GM03348 (cell line): ENCODE data around the gene LILRB3.
"Not testable (repeated sequence)": the region's sequence is repeated elsewhere in the genome, so short reads cannot be mapped to it uniquely, and the experiment has no call there.

Experiments
- DNase-seq: peaks from one replicate; pipeline ENCODE4 v3.0.0; 2012; ENCODE audit warnings: low spot score

The LILRB3 gene

DNA sequence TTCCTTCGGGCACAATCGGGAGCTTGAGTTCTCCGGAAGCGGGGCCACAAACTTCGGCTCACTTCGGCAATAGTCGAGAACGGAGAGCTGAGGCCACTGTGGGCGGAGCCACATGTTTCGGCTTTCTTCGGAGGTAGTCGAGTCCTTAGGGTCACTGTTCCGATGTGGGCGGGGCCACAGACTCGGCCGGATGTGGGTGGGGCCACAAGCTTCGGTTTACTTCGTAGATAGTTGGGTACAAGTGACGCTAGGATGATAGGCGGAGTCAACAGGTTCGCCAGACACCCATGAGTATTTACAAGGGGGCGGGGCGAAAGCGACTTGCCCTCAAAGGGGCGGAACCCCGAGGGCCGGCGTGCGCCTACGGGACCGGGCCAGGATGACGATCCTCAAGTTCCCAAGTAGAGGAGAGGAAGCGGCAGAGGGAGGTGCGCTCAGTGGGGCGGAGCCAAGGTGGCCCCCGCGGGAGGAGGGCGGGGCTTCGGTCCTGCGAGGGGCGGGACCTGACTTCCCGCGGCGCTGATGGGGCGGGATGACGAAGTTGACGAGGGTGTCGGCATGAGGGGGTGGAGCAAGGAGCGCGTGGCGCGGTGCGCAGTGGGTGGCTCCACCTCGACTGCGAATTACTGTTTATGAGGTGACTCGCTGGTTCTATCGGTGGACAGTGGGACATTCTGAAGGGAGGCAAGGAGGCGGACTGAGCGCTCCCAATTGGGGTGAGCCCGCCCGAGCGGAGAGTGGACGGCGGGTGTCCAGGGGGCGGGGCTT is 32.9 kb downstream of the LILRB3 start:
- peak; percentile 96 for DNase-seq

DNA sequence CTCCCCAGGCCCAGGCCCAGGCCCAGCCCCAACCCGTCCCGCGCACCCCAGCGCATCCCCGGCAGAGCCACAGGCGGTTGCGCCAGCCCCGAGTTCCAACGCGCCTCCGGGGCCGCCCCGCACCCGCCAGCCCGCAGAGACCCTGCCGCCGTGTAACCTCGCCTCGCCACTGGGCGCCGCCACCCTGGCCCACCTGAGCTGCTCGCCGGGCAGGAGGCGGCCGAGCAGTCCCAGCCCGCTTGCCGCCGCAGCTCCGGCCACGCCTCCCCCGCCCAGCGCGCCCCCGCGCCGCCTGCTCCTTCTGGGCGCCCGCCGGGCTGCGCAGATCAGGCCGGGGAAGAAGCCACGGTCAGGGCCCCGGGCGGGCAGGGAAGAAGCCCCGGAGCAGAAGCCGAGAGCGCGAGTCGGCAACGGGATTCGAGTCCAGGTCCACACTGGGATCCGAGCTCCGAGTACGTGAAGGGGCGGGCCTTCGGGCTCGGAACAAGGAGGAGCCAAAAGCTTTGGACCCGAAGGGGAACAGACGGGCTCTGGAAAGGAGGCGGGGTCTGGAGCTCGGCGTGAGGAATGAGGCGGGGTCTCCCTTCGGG is 33.6 kb downstream of the LILRB3 start, which contains the start of gene MBOAT7:
Gene MBOAT7 (minus strand): TSS at position 436 of the 590 bp plus-strand sequence. CDS start 1,072 bp downstream, outside the sequence.
- DNase-seq: no peak

DNA sequence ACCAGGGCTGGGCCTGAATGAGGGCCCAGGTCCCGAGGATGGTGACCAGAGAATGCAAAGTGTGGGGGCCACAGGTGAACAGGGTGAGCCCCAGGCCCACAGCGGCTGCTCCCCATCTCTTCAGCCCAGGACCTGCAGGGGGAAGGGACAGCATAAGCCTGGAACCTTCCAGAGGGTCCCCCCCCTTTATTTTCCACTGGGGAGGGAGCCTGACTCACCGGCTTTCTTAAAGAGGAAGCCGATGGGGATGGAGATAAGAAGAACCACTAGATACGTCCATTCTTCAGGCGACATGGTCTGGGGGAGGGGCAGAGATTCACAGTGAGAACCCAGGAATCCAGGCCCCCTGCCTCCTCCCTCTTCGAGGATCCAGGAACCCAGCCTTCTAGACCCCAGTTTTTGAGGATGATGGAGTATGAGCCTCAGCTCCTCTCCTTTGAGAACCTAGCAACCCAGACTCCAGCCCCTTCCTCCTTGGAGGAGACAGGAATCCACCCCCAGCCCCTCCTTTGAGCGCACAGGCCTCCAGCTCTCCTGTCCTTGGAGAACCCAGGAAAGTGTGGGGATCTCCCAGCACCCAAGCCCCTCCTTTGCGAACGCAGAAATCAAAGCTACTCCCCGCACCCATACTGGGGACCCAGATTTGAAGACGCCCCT is 34.5 kb downstream of the LILRB3 start:
- DNase-seq: peak; percentile 61

DNA sequence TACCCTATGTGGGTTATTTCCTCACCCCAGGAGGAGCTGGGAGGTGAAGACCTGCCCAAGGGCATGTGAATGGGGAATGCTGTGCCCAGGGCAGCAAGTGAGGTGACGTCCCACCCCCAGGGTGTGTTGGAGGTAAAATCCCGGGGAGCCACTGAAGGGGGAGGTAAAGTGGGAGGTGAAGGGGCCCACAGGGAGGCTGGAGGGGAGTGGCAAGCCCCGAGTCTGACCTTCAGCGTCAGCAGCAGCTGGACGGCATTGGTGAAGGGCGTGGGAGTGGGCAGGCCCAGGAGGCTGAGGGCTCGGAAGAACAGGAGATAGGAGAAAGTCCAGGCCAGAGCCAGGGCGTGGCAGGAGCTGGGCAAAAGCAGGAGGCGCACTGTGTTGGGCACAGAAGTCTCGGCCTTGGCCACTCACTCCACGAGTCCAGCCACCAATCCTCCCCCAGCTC is 35.8 kb downstream of the LILRB3 start:
- no peak for DNase-seq

DNA sequence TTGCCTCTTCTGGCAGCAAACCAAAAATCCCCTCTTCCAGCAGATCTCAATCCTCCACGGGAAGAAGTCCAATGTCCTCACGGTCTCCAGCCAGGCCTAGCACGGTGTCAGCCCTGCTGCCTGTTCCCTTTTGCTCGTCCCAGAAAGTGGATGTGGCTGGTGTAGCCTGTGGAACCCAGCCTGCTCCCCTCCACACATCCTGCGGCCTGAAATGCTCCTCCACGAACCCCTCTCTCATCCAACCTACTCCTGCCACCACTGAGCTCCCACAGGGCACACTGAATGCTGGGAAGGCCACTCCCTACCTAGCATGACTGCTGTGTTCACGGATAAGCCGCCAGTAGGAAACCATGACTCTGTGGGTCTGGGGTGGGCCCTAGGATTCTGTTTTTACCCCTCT is 36.5 kb downstream of the LILRB3 start:
- no peak for DNase-seq

DNA sequence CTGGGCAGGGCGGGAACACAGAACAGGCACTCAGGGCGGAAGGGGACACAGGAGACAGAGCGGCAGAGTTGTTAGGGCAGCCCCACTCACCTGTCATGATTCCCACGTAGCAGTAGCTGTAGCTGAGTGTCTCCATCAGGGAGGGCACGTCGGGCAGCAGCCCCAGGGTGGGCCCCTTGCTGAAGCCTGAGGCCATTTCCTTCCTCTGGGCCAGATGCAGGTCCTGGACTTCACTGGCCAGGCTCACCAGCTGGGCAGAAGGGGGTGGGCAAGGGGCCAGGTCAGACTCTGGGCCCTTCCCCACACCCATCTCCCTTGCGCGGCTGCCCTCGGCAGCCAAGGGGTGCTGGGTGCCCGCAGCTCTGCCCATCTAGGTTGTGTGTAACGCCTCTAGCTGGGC is 39.4 kb downstream of the LILRB3 start:
- no peak for DNase-seq

DNA sequence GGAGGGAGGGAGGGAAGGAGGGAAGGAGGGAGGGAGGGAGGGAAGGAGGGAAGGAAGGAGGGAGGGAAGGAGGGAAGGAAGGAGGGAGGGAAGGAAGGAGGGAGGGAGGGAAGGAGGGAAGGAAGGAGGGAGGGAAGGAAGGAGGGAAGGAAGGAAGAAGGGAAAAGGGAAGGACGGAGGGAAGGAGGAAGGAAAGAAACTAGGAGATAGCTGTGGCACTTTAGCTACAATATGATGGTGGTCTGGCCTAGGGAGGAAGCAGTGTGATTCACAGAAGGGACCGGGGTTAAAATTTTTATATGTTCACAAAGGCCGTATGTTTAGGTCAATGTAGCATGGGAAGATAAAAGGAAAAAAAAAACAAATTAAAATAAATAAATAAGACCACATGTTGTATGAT is 40.9 kb downstream of the LILRB3 start:
- not testable (repeated sequence) for DNase-seq

DNA sequence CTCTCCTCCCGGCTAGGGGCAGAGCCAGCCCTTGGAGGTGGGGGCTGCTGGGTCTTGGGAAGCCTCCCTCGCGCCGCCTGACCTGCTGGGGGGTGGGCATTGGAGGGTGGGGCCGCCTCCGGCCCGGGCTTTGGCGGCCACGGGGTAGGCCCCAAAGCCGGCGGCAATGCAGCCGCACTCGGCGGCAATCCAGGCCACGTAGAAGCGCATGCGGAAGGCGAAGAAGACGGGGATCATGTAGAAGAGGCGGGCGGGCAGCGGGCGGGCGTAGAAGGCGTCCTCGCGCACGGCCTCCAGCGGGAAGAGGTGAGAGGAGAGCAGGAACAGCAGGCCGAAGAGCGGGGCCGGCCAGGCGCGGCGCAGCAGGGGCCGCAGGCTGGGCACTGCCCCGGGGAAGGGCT is 42.1 kb downstream of the LILRB3 start:
- no peak for DNase-seq

DNA sequence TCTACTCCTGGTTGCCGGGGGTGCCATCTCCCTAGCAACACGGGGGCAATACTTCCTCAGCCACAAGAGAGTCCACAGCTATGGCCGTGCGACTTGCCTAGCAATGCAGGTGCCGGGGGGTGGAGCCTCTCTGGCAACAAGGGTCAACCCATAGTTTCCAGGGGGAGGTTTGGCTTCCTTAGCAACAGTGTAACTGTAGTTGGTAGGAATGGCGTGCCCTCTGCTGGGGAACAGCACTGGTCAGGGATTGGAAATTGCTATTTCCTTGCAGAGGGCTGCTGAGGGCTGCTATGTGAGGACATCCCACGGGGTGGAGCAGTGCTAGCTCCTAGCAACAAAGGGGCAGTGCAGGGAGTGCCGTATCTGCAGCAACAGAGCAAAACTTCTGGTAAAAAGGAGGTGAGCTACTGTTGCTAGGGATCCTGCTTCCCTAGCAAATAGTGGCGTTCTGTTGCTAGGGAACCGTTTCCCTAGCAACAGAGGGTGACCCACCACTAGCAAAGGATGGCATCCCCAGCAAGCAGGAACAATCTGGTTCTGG is 42.8 kb downstream of the LILRB3 start:
- no peak for DNase-seq

DNA sequence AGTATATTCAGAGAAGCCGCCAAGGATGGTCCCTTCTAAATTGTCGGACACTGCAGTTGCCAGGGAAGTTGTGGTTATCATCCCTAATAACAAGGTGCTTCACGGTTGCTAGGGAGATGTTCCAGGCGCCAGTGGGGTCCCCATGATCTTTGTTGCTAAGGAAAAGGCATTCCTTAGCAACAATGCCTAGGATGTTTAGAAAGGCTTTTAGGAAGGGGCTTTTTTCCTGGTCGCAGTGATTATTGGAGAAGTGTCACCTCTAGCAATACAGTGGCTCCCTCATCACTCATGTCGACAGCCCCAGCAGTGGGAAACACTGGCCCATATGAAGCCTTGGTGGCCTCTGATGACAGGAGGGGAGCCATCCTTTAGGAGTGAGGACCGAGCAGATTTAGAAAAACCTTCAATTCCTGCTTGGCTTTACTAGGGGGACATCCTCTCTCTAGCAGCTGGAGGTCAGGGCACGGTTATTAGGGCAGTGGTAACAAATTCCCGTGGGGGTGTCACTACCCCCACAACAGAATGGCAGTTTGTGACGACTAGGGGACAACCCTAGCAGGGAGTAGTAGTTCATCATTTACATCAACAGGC is 43.5 kb downstream of the LILRB3 start:
- DNase-seq: no peak

DNA sequence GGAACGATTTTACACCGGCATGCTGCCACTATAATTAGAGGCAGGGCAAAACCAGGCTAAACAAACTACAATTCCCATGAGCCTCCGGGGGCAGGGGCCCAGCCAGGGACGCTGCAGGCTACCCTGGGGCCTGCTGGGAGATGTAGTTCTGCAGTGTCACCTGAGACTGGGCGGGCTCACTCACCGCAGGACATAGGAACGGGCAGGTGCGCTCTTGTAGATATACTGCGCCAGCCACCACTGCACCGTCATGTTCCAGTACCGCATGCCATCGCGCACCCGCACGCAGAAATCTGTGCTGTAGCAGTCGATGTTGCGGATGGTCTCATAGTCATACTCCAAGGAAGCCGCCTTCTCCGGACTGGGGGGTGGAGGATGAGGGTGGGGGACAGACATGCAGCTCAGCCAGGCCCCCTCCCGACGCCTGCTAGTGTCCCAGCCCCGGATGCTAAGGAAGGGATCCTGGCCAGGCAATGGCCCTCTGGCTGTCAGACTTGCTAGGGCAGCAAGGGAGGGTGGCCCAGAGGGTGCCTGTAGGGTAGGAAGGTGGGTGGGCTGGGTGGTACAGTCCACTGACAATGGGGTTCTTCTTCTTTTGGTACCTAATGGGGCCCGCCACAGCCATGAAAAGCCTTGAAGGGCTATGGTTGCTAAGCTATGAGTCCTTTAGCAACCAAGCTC is 44.1 kb downstream of the LILRB3 start:
- DNase-seq: no peak

DNA sequence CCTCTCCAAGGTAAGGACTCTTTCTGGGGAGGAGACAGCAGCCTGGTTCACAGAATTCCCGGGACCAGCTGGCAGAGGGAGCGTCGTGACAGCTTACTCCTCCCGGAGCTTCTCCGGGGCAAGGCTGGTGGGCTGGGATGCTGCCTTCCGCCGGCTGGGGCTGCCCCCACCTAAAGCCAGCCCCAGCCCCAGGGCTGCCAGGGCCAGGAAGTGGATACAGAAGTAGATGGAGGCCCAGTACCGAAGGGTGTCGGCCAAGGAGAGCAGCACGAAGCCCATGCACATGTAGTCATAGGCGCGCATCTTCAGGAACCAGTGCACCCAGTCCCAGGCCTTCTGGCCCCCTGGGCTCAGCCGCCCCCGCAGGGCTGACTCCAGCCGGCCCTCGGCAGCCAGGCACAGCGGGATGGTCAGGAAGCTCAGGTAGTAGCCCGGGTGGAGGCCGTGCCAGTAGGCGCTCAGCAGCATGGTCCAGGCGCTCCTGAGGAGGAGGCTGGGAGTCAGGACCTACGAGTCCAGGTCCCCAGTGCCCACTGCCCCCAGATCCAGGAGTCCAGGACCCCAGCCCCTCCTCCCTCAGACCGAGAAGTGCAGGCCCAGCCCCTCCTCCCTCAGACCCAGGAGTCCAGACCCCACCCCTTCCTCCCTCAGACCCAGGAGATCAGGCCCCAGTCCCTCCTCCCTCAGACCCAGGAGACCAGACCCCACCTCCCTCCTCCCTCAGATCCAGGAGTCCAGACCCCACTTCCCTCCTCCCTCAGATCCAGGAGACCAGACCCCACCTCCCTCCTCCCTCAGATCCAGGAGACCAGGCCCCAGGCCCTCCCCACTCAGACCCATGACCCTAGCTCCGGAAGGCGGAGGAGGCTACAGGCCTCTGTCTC is 48.6 kb downstream of the LILRB3 start:
- DNase-seq: no peak

DNA sequence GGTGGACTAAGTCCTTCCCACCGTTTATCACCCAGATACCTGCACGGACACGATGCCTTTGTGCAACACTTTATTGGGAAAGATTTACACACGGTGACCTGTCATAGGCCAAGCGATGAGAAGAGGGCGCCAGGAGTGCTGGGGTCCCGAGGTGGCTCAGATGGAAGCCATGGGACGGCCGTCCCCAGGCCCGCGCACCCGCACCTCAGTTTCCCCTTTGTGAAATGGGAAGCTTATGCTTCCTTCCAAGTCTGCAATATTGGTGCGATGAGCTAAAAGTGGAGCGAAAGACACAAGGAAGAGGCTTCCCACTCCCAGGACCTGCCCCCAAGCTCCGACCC is 49.5 kb downstream of the LILRB3 start:
- no peak for DNase-seq

DNA sequence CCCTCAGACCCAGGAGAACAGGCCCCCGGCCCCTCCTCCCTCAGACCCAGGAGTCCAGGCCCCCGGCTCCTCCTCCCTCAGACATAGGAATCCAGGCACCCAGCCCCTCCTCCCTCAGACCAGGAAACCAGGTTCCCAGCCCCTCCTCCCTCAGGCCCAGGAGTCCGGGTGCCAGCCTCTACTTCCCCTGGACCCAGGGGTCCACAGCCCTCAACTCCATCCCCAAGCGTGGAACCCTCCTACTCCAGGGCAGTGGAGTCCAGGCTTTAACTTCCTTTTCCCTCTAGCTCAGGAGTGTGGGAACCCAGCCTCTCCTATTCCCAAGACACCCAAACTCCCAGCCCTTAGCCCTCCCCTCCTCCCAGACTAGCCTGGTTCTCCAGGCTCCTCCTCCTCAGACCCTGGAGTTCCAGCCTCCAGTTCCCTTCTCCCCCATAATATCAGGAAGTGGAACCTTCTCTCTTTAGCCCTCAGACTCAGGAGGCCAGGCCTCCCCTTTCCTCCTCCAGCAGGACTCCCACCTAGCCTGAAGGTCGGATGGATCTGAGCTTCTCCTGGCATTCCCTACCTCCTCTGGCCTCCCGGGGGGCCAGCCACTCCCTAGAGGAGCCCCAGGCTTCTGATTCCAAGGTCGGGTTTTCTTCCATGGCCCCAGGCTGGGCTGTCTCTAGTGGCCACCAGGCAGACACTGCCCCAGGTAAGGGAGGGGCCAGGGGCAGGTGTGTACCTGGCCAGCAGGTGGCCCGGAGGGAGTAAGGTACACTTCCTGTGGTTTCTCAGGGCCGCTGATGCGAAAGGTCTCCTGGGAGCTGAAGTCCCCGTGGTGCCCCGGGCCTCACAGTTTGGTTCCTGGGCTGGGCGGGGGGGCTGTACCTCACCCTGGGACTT is 50.1 kb downstream of the LILRB3 start, which contains the start of gene TMC4:
Gene TMC4 (minus strand): TSS at position 690 of the 888 bp plus-strand sequence. CDS start 43 bp downstream, at position 647.
- DNase-seq: peak; percentile 25

DNA sequence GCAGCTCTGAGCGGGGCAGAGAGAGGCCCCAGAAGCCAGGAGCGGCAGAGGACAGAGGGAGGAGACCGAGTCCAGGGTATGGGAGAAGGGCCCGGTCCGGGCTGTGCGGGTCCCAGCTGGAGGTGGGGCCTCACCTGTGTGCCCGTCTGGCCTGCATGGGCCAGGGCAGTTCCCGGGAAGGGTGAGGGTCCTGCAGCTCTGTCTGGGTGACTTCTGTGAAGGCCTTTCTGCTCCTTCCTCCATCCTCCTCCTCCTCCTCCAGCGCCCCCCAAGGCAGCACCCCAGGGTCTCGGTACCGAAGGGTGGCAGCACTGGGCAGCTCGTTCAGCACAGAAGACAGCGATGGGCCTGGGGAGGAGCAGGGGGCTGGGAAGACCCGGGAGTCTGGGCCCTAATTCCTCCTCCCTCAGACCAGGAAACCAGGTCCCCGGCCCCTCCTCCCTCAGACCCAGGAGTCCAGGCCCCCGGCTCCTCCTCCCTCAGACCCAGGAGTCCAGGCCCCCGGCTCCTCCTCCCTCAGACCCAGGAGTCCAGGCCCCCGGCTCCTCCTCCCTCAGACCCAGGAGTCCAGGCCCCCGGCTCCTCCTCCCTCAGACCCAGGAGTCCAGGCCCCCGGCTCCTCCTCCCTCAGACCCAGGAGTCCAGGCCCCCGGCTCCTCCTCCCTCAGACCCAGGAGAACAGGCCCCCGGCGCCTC is 50.9 kb downstream of the LILRB3 start:
- not testable (repeated sequence) for DNase-seq

DNA sequence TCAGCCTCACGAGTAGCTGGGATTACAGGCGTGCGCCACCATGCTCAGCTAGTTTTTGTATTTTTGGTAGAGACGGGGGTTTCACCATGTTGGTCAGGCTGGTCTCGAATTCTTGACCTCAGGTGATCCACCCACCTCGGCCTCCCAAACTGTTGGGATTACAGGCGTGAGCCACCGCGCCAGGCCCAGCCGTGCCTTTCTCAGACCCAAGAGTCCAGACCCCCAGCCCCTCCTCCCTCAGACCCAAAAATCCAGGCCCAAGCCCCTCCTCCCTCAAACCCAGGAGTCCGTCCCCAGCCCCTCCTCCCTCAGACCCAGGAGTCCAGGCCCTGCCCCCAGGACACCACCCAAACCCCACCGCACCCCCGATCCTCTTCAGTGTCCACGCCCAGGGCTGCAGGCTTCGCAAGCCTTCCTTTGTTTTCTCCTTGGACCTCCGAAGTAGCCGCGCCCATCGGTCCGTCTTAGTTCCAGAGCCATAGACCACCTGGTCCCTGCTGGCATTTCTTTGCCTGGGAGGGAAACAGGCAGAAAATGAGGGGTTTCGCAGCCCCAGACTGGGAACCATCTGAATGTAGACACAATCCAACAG is 53.6 kb downstream of the LILRB3 start:
- DNase-seq: no peak

DNA sequence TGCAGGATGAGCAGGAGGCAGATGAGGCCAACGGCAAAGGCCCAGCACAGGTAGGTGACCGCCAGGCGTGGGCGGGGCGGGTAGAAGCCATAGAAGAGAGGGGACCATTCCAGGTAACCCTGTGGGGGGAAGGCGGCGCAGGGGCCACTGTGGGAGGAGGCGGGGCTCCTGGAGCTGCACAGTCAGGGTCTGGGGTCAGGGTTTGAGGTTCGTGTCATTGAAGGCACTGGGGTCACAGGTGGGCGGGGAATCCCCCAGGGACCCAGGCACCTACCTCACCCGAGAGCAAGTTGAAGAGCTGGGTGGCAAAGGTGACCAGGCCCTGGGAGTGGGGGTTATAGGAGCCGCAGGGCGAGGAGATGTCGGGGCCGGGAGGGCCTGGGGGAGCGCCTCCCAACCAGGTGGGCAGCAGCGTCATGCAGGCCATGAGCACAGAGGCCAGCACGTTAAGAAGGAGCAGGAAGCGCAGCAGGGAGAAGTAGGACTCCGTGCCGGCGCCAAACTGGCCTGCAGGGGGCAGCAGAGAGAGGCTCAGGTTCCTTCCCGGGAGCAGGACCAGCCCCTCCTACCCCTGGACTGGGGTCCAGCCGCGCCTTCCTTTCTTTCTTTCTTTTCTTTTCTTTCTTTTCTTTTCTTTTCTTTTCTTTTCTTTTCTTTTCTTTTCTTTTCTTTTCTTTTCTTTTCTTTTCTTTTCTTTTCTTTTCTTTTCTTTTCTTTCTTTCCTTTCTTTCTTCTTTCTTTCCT is 54.5 kb downstream of the LILRB3 start:
- DNase-seq: peak; percentile 92
